GM23338 (cell line): ENCODE data around the gene INPP4B. TPM values are rescaled to one million over a fixed set of nuclear protein-coding genes. Genes with fewer than 3 reads are reported as not detected.

Experiments
- ATAC-seq: fragments of 200-7000 bp; cut with Tn5 transposase; 3 replicates; pipeline ENCODE4 v1.9.1; 2020
- DNase-seq: peaks from one replicate; pipeline ENCODE4 v3.0.0-alpha.2; 2015; ENCODE audit warnings: low spot score
- H2AFZ ChIP-seq: fragments of 200-600 bp; sonication (generic); 2 replicates; pipeline ENCODE4 v1.8.0; 2016; ENCODE audit warnings: antibody characterized with exemption, mild to moderate bottlenecking, moderate library complexity
- H3F3A ChIP-seq: fragments of 200-600 bp; sonication (generic); replicated peaks from 2 replicates; pipeline ENCODE4 v1.8.0; 2017; ENCODE audit warnings: antibody characterized with exemption, mixed run types, low read depth
- H3K27ac ChIP-seq: fragments of 200-600 bp; sonication (generic); 2 replicates; pipeline ENCODE4 v1.6.1; 2016; ENCODE audit warnings: low read depth
- H3K27me3 ChIP-seq: fragments of 200-600 bp; sonication (generic); 2 replicates; pipeline ENCODE4 v1.8.0; 2016; ENCODE audit warnings: mild to moderate bottlenecking, mixed run types, moderate library complexity; ENCODE audit not compliant: insufficient read depth
- H3K36me3 ChIP-seq: fragments of 200-600 bp; sonication (generic); 2 replicates; pipeline ENCODE4 v1.8.0; 2016; ENCODE audit warnings: mild to moderate bottlenecking; ENCODE audit not compliant: insufficient read depth
- H3K4me1 ChIP-seq: fragments of 200-600 bp; sonication (generic); 2 replicates; pipeline ENCODE4 v1.8.0; 2016; ENCODE audit warnings: mild to moderate bottlenecking, moderate library complexity; ENCODE audit not compliant: insufficient read depth
- H3K4me2 ChIP-seq: fragments of 200-600 bp; sonication (generic); 2 replicates; pipeline ENCODE4 v1.7.1; 2017; ENCODE audit warnings: mixed run types
- H3K4me3 ChIP-seq: fragments of 200-600 bp; sonication (generic); 2 replicates; pipeline ENCODE4 v1.6.1; 2016; ENCODE audit warnings: mixed run types
- H3K79me2 ChIP-seq: fragments of 200-600 bp; sonication (generic); replicated peaks from 2 replicates; pipeline ENCODE4 v1.8.0; 2017; ENCODE audit warnings: mild to moderate bottlenecking; ENCODE audit not compliant: insufficient read depth
- H3K9me2 ChIP-seq: fragments of 200-600 bp; sonication (generic); 2 replicates; pipeline ENCODE4 v1.8.0; 2017; ENCODE audit not compliant: insufficient read depth
- H4K20me1 ChIP-seq: fragments of 200-600 bp; sonication (generic); replicated peaks from 2 replicates; pipeline ENCODE4 v1.8.0; 2017; ENCODE audit warnings: mild to moderate bottlenecking; ENCODE audit not compliant: insufficient read depth
- H3K27ac Mint-ChIP-seq: 2 replicates; pipeline ENCODE4 v1.8.0; 2020; ENCODE audit warnings: inconsistent platforms, mild to moderate bottlenecking, moderate library complexity, mixed read lengths
- H3K27me3 Mint-ChIP-seq: 3 replicates; pipeline ENCODE4 v1.8.0; 2022; ENCODE audit warnings: low read depth, mild to moderate bottlenecking, moderate library complexity, mixed read lengths, inconsistent platforms; ENCODE audit not compliant: insufficient read depth, poor library complexity
- H3K36me3 Mint-ChIP-seq: 3 replicates; pipeline ENCODE4 v1.8.0; 2021; ENCODE audit warnings: low read depth, mild to moderate bottlenecking, inconsistent platforms, moderate library complexity, mixed read lengths
- H3K4me1 Mint-ChIP-seq: 3 replicates; pipeline ENCODE4 v1.8.0; 2020; ENCODE audit warnings: mild to moderate bottlenecking, inconsistent platforms, mixed read lengths
- H3K4me3 Mint-ChIP-seq: 3 replicates; pipeline ENCODE4 v1.8.0; 2021; ENCODE audit warnings: moderate library complexity, mild to moderate bottlenecking, inconsistent platforms, mixed read lengths
- H3K9me3 Mint-ChIP-seq: 3 replicates; pipeline ENCODE4 v1.8.0; 2020; ENCODE audit warnings: moderate library complexity, mild to moderate bottlenecking, inconsistent platforms, mixed read lengths
- CREB1 ChIP-seq: fragments of 250-450 bp; sonication (Bioruptor Pico); IDR thresholded peaks from 2 replicates; pipeline ENCODE4 v1.5.0; 2020; ENCODE audit warnings: low read depth, mild to moderate bottlenecking, moderate library complexity
- EZH2 ChIP-seq: fragments of 200-600 bp; sonication (generic); IDR thresholded peaks from one replicate; pipeline ENCODE4 v1.8.0; 2017; ENCODE audit warnings: antibody characterized with exemption, mild to moderate bottlenecking, low read depth; ENCODE audit not compliant: unreplicated experiment
- EZH2phosphoT487 ChIP-seq: fragments of 200-600 bp; sonication (generic); IDR thresholded peaks from one replicate; pipeline ENCODE4 v1.8.1; 2018; ENCODE audit warnings: antibody characterized with exemption; ENCODE audit not compliant: unreplicated experiment
- JUNB ChIP-seq: IDR thresholded peaks from one replicate; pipeline ENCODE4 v1.6.1; 2016; ENCODE audit warnings: antibody characterized with exemption; ENCODE audit not compliant: unreplicated experiment
- NANOG ChIP-seq: IDR thresholded peaks from 2 replicates; pipeline ENCODE4 v1.6.1; 2016; ENCODE audit warnings: antibody characterized with exemption, borderline replicate concordance
- ZNF114 ChIP-seq: fragments of 250-450 bp; sonication (Bioruptor Pico); IDR thresholded peaks from 2 replicates; pipeline ENCODE4 v1.5.0; 2020; ENCODE audit warnings: mild to moderate bottlenecking, moderate library complexity
- polyA plus RNA-seq: library from polyadenylated mRNA; unstranded; fragments of >200 nt; fragmentation: Nextera tagmentation; extraction: Ambion mirVana; gene quantifications from 2 replicates; pipeline ENCODE4 v1.2.1, GENCODE V29; 2016
- total RNA-seq: library from RNA; depleted of rRNA; stranded (reverse); fragments of >200 nt; shearing (Covaris generic); gene quantifications from 2 replicates; pipeline ENCODE4 v1.2.3, GENCODE V29; 2014
- TF ChIP-seq, protein P1 (sequence below): fragments of 250-450 bp; sonication (Bioruptor Pico); IDR thresholded peaks from 2 replicates; pipeline ENCODE4 v1.5.0; 2020; ENCODE audit warnings: mild to moderate bottlenecking, moderate library complexity
- TF ChIP-seq, protein P2 (sequence below): IDR thresholded peaks from 2 replicates; pipeline ENCODE4 v1.6.1; 2016; ENCODE audit warnings: antibody characterized with exemption
- TF ChIP-seq, protein P3 (sequence below): IDR thresholded peaks from one replicate; pipeline ENCODE4 v1.6.1; 2018; ENCODE audit warnings: antibody characterized with exemption; ENCODE audit not compliant: unreplicated experiment
- TF ChIP-seq, protein P4 (sequence below), 2 experiments: fragments of 200-600 bp in 1 of 2; sonication (generic) in 1 of 2; conservative IDR thresholded peaks; 2 replicates each; pipeline versions ENCODE4 v1.5.1 to v1.6.1; 2016 to 2017; ENCODE audit warnings: antibody characterized with exemption in 2 of 2, low read depth in 2 of 2, mild to moderate bottlenecking in 2 of 2, moderate library complexity in 1 of 2

Gene INPP4B
- total and polyA plus RNA-seq, 2 experiments from 2014 or later = 0.11 to 0.14 TPM

DNA sequence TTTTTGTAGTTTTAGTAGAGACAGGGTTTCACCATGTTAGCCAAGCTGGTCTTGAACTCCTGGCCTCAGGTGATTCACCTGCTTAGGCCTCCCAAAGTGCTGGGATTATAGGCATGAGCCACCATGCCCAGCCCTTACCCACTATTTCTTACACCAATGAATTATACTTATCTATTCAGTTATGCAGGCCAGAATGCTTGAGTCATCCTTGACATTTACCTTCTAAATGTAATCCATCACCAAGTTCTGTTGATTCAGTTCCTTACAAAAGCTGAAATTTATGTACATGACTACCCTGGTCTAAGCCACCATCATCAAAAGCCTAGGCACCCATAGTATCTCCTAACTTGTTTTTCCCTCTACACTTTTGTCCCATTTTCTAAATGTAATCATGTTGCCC, 624.0 kb downstream of the INPP4B start (continued):
- TF ChIP-seq, protein P1, sequence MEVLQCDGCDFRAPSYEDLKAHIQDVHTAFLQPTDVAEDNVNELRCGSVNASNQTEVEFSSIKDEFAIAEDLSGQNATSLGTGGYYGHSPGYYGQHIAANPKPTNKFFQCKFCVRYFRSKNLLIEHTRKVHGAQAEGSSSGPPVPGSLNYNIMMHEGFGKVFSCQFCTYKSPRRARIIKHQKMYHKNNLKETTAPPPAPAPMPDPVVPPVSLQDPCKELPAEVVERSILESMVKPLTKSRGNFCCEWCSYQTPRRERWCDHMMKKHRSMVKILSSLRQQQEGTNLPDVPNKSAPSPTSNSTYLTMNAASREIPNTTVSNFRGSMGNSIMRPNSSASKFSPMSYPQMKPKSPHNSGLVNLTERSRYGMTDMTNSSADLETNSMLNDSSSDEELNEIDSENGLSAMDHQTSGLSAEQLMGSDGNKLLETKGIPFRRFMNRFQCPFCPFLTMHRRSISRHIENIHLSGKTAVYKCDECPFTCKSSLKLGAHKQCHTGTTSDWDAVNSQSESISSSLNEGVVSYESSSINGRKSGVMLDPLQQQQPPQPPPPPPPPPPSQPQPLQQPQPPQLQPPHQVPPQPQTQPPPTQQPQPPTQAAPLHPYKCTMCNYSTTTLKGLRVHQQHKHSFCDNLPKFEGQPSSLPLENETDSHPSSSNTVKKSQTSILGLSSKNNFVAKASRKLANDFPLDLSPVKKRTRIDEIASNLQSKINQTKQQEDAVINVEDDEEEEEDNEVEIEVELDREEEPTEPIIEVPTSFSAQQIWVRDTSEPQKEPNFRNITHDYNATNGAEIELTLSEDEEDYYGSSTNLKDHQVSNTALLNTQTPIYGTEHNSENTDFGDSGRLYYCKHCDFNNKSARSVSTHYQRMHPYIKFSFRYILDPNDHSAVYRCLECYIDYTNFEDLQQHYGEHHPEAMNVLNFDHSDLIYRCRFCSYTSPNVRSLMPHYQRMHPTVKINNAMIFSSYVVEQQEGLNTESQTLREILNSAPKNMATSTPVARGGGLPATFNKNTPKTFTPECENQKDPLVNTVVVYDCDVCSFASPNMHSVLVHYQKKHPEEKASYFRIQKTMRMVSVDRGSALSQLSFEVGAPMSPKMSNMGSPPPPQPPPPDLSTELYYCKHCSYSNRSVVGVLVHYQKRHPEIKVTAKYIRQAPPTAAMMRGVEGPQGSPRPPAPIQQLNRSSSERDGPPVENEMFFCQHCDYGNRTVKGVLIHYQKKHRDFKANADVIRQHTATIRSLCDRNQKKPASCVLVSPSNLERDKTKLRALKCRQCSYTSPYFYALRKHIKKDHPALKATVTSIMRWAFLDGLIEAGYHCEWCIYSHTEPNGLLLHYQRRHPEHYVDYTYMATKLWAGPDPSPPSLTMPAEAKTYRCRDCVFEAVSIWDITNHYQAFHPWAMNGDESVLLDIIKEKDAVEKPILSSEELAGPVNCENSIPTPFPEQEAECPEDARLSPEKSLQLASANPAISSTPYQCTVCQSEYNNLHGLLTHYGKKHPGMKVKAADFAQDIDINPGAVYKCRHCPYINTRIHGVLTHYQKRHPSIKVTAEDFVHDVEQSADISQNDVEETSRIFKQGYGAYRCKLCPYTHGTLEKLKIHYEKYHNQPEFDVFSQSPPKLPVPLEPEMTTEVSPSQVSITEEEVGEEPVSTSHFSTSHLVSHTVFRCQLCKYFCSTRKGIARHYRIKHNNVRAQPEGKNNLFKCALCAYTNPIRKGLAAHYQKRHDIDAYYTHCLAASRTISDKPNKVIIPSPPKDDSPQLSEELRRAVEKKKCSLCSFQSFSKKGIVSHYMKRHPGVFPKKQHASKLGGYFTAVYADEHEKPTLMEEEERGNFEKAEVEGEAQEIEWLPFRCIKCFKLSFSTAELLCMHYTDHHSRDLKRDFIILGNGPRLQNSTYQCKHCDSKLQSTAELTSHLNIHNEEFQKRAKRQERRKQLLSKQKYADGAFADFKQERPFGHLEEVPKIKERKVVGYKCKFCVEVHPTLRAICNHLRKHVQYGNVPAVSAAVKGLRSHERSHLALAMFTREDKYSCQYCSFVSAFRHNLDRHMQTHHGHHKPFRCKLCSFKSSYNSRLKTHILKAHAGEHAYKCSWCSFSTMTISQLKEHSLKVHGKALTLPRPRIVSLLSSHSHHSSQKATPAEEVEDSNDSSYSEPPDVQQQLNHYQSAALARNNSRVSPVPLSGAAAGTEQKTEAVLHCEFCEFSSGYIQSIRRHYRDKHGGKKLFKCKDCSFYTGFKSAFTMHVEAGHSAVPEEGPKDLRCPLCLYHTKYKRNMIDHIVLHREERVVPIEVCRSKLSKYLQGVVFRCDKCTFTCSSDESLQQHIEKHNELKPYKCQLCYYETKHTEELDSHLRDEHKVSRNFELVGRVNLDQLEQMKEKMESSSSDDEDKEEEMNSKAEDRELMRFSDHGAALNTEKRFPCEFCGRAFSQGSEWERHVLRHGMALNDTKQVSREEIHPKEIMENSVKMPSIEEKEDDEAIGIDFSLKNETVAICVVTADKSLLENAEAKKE (CRISPR knock-in tag) = no peak
- TF ChIP-seq JUNB = no peak
- no peak for TF ChIP-seq EZH2phosphoT487
- TF ChIP-seq, protein P2, sequence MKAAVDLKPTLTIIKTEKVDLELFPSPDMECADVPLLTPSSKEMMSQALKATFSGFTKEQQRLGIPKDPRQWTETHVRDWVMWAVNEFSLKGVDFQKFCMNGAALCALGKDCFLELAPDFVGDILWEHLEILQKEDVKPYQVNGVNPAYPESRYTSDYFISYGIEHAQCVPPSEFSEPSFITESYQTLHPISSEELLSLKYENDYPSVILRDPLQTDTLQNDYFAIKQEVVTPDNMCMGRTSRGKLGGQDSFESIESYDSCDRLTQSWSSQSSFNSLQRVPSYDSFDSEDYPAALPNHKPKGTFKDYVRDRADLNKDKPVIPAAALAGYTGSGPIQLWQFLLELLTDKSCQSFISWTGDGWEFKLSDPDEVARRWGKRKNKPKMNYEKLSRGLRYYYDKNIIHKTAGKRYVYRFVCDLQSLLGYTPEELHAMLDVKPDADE = no peak

DNA sequence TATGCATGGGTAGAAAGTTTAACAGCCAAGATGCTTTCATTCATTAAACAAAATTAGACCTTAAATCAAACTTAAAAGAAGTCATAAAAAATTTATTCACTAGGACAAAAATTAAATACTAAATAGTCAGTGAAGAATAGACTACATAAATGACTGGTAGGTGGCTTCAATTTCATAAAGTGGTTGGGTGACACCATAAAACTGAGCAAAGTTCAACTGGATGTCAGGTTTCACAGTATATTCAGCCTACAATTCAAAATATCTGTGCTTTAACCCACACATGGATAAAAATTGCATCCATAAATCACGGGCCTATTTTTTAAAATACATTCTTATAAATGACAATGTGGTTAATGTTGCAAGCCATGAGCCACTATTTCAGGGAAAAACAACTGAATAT, 627.4 kb downstream of the INPP4B start:
- no peak overlapping the region for H3K4me3 ChIP-seq
- Mint-ChIP-seq H3K9me3 (no peaks in the 10 kb centered on the region; the same call in 2 of the 3 replicates), H3K4me3 (no peak overlapping the region)
- TF ChIP-seq EZH2 (no peak), ZNF114 (CRISPR knock-in tag) (no peak), JUNB (no peak), CREB1 (CRISPR knock-in tag) (no peak), NANOG (no peak)
- TF ChIP-seq, protein P3, sequence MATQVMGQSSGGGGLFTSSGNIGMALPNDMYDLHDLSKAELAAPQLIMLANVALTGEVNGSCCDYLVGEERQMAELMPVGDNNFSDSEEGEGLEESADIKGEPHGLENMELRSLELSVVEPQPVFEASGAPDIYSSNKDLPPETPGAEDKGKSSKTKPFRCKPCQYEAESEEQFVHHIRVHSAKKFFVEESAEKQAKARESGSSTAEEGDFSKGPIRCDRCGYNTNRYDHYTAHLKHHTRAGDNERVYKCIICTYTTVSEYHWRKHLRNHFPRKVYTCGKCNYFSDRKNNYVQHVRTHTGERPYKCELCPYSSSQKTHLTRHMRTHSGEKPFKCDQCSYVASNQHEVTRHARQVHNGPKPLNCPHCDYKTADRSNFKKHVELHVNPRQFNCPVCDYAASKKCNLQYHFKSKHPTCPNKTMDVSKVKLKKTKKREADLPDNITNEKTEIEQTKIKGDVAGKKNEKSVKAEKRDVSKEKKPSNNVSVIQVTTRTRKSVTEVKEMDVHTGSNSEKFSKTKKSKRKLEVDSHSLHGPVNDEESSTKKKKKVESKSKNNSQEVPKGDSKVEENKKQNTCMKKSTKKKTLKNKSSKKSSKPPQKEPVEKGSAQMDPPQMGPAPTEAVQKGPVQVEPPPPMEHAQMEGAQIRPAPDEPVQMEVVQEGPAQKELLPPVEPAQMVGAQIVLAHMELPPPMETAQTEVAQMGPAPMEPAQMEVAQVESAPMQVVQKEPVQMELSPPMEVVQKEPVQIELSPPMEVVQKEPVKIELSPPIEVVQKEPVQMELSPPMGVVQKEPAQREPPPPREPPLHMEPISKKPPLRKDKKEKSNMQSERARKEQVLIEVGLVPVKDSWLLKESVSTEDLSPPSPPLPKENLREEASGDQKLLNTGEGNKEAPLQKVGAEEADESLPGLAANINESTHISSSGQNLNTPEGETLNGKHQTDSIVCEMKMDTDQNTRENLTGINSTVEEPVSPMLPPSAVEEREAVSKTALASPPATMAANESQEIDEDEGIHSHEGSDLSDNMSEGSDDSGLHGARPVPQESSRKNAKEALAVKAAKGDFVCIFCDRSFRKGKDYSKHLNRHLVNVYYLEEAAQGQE = no peak
- TF ChIP-seq, protein P4, sequence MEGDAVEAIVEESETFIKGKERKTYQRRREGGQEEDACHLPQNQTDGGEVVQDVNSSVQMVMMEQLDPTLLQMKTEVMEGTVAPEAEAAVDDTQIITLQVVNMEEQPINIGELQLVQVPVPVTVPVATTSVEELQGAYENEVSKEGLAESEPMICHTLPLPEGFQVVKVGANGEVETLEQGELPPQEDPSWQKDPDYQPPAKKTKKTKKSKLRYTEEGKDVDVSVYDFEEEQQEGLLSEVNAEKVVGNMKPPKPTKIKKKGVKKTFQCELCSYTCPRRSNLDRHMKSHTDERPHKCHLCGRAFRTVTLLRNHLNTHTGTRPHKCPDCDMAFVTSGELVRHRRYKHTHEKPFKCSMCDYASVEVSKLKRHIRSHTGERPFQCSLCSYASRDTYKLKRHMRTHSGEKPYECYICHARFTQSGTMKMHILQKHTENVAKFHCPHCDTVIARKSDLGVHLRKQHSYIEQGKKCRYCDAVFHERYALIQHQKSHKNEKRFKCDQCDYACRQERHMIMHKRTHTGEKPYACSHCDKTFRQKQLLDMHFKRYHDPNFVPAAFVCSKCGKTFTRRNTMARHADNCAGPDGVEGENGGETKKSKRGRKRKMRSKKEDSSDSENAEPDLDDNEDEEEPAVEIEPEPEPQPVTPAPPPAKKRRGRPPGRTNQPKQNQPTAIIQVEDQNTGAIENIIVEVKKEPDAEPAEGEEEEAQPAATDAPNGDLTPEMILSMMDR (conservative IDR thresholded peaks at IDR 0.05; ENCODE audit: low read depth in 2 of 2) = no peak

More for the DNA sequence above, 627.4 kb downstream of the INPP4B start:
- no peak for ATAC-seq
- Mint-ChIP-seq H3K27me3 (no peaks in the 10 kb centered on the region), H3K27ac (no peak overlapping the region), H3K4me1 (peaks cover 7% of the 10 kb centered on the region; the same call in 2 of the 3 replicates), H3K36me3 (no peaks in the 10 kb centered on the region)
- H3K79me2 ChIP-seq = no peaks in the 10 kb centered on the region
- no peaks in the 10 kb centered on the region for H3K27me3 ChIP-seq
- no peak overlapping the region for H3K4me2 ChIP-seq
- H3K9me2 ChIP-seq = no peaks in the 10 kb centered on the region; the same call in 1 of the 2 replicates
- no peaks in the 10 kb centered on the region for H3F3A ChIP-seq
- H4K20me1 ChIP-seq = no peaks in the 10 kb centered on the region
- no peaks in the 10 kb centered on the region for H3K4me1 ChIP-seq
- H3K36me3 ChIP-seq = no peaks in the 10 kb centered on the region
- no peak for DNase-seq
- H2AFZ ChIP-seq = no peak overlapping the region
- H3K27ac ChIP-seq = no peak overlapping the region
